H7 (cell line): ENCODE measurements around the gene AACS. TPM values are rescaled to one million over a fixed set of nuclear protein-coding genes. Genes with fewer than 3 reads are reported as not detected.
A peak's percentile ranks its signal among the peaks of the same experiment; 100 is the strongest.

Experiments
- DNase-seq: peaks from one replicate; pipeline ENCODE4 v3.0.0; 2012
- H3K27me3 ChIP-seq: 2 replicates; pipeline ENCODE4 v1.6.0; 2011; ENCODE audit warnings: mild to moderate bottlenecking, low read length; ENCODE audit not compliant: control insufficient read depth, insufficient read depth
- H3K36me3 ChIP-seq: replicated peaks from 2 replicates; pipeline ENCODE4 v1.5.1; 2011; ENCODE audit warnings: low read length; ENCODE audit not compliant: control insufficient read depth, insufficient read depth
- H3K4me3 ChIP-seq: 2 replicates; pipeline ENCODE4 v1.5.1; 2011; ENCODE audit warnings: low read depth, mild to moderate bottlenecking, control low read depth, low read length, moderate library complexity; ENCODE audit not compliant: insufficient read depth
- total RNA-seq: library from RNA; depleted of rRNA; stranded (reverse); fragments of >200 nt; shearing (Covaris generic); gene quantifications from 2 replicates; pipeline ENCODE4 v1.2.3, GENCODE V29; 2014

AACS gene
- total RNA-seq, 1 experiment from 2014 or later = 34.0 TPM

- H3K36me3 ChIP-seq = no peaks in the 10 kb centered on the region
- no peak overlapping the region for H3K4me3 ChIP-seq
- no peak for DNase-seq
- no peaks in the 10 kb centered on the region for H3K27me3 ChIP-seq
These were observed 113.0 kb downstream of the AACS start for GRCh38 chr12:125178222-125178621.

- peaks cover 16% of the 10 kb centered on the region for H3K27me3 ChIP-seq
- no peak overlapping the region for H3K4me3 ChIP-seq
- no peak for DNase-seq
- H3K36me3 ChIP-seq = no peaks in the 10 kb centered on the region
These were observed 114.9 kb downstream of the AACS start for GRCh38 chr12:125180144-125180543.

GRCh38 chr12:125181107-125181506 is 115.9 kb downstream of the AACS start:
- no peak for DNase-seq
- H3K27me3 ChIP-seq = peaks cover 21% of the 10 kb centered on the region
- H3K4me3 ChIP-seq = no peak overlapping the region
- no peaks in the 10 kb centered on the region for H3K36me3 ChIP-seq

- H3K4me3 ChIP-seq = peak overlapping the region; percentile 30
- peaks cover 32% of the 10 kb centered on the region for H3K27me3 ChIP-seq
- DNase-seq = peak; percentile 96
- H3K36me3 ChIP-seq = no peaks in the 10 kb centered on the region
These were observed 118.2 kb downstream of the AACS start for GRCh38 chr12:125183187-125184067.

GRCh38 chr12:125184213-125184967 is 119.2 kb downstream of the AACS start:
- Histone ChIP-seq H3K27me3 (peaks cover 36% of the 10 kb centered on the region), H3K4me3 (no peak overlapping the region), H3K36me3 (no peaks in the 10 kb centered on the region)
- peak; percentile 55 for DNase-seq

GRCh38 chr12:125185311-125185739 is 120.1 kb downstream of the AACS start:
- Histone ChIP-seq H3K36me3 (no peaks in the 10 kb centered on the region), H3K27me3 (peaks cover 43% of the 10 kb centered on the region), H3K4me3 (peak overlapping the region; percentile 74)
- peak; percentile 82 for DNase-seq

GRCh38 chr12:125185740-125186470 is 120.7 kb downstream of the AACS start, which contains the start of gene TMEM132B:
TSS of gene TMEM132B (plus strand) at chr12:125186386.
- H3K36me3 ChIP-seq = no peaks in the 10 kb centered on the region
- DNase-seq = peak; percentile 97
- peak within 1 kb of the TSS; percentile 74 for H3K4me3 ChIP-seq
- H3K27me3 ChIP-seq = peaks cover 43% of the 10 kb centered on the region

GRCh38 chr12:125186471-125187147 is 121.4 kb downstream of the AACS start:
- Histone ChIP-seq H3K4me3 (peak overlapping the region; percentile 60), H3K27me3 (peaks cover 47% of the 10 kb centered on the region), H3K36me3 (no peaks in the 10 kb centered on the region)
- peak; percentile 69 for DNase-seq

GRCh38 chr12:125187148-125187745 is 122.0 kb downstream of the AACS start:
- DNase-seq = peak; percentile 69
- no peaks in the 10 kb centered on the region for H3K36me3 ChIP-seq
- peaks cover 47% of the 10 kb centered on the region for H3K27me3 ChIP-seq
- H3K4me3 ChIP-seq = peak overlapping the region; percentile 60

GRCh38 chr12:125187780-125188741 is 122.8 kb downstream of the AACS start:
- peak overlapping the region; percentile 60 for H3K4me3 ChIP-seq
- DNase-seq = peak; percentile 84
- H3K36me3 ChIP-seq = no peaks in the 10 kb centered on the region
- peaks cover 47% of the 10 kb centered on the region for H3K27me3 ChIP-seq

GRCh38 chr12:125189015-125189414 is 123.8 kb downstream of the AACS start:
- DNase-seq = no peak
- H3K27me3 ChIP-seq = peaks cover 42% of the 10 kb centered on the region

GRCh38 chr12:125189502-125189901 is 124.3 kb downstream of the AACS start:
- H3K27me3 ChIP-seq = peaks cover 37% of the 10 kb centered on the region
- H3K4me3 ChIP-seq = no peak overlapping the region
- H3K36me3 ChIP-seq = no peaks in the 10 kb centered on the region
- DNase-seq = peak; percentile 47

More at GRCh38 chr12:125189015-125189414, 123.8 kb downstream of the AACS start:
- Histone ChIP-seq H3K4me3 (peak overlapping the region; percentile 16), H3K36me3 (no peaks in the 10 kb centered on the region)
